ENCODE results near the gene FAM184A.

FAM184A gene

GRCh38 chr6:118953391-118953790, 125.1 kb downstream of the FAM184A start:
- no peak for DNase-seq

- no peak for DNase-seq
Measured at GRCh38 chr6:118952683-118953082, 125.8 kb downstream of the FAM184A start.

- DNase-seq: no peak
Measured at GRCh38 chr6:118945217-118945616, 133.2 kb downstream of the FAM184A start.

GRCh38 chr6:118940770-118941169, 137.7 kb downstream of the FAM184A start:
- DNase-seq: no peak

- DNase-seq: no peak
Measured at GRCh38 chr6:118939683-118940082, 138.8 kb downstream of the FAM184A start.

GRCh38 chr6:118935978-118936703, 142.3 kb downstream of the FAM184A start:
- no peak for DNase-seq

GRCh38 chr6:118935331-118935668, 143.2 kb downstream of the FAM184A start:
- DNase-seq: no peak

- DNase-seq: peak; percentile 80
Measured at GRCh38 chr6:118934461-118935330, 143.8 kb downstream of the FAM184A start, which contains the start of gene MCM9. Gene MCM9 (minus strand): TSS chr6:118935159. CDS start chr6:118931723, 3,436 bp downstream.

- no peak for DNase-seq
Measured at GRCh38 chr6:118933855-118934460, 144.5 kb downstream of the FAM184A start.

- no peak for DNase-seq
Measured at GRCh38 chr6:118932421-118932820, 146.0 kb downstream of the FAM184A start.

- no peak for DNase-seq
Measured at GRCh38 chr6:118931436-118931835, 147.0 kb downstream of the FAM184A start.

- no peak for DNase-seq
Measured at GRCh38 chr6:118930680-118931079, 147.8 kb downstream of the FAM184A start.

GRCh38 chr6:118923035-118923434, 155.4 kb downstream of the FAM184A start:
- no peak for DNase-seq

- no peak for DNase-seq
Measured at GRCh38 chr6:118921084-118921483, 157.4 kb downstream of the FAM184A start.

- DNase-seq: no peak
Measured at GRCh38 chr6:118918329-118918725, 160.1 kb downstream of the FAM184A start.

GRCh38 chr6:118917546-118918328, 160.7 kb downstream of the FAM184A start:
- no peak for DNase-seq

GRCh38 chr6:118914598-118914997, 163.9 kb downstream of the FAM184A start:
- DNase-seq: no peak

- no peak for DNase-seq
Measured at GRCh38 chr6:118913161-118913560, 165.3 kb downstream of the FAM184A start.

GRCh38 chr6:118912646-118913045, 165.8 kb downstream of the FAM184A start:
- DNase-seq: no peak

Data from GOT3 (cell line).